Inflammatory macrophage treated with lipopolysaccharide for 4 hours (primary cell): Measurements from ENCODE around the gene TMPO.
"Not testable (repeated sequence)": the region's sequence is repeated elsewhere in the genome, so short reads cannot be mapped to it uniquely, and the experiment has no call there.

Experiments used
- DNase-seq: peaks from one replicate; pipeline ENCODE4 v3.0.0-alpha.2; 2020

Gene TMPO

GRCh38 chr12:98511806-98512205, 3.6 kb upstream of the TMPO start:
- DNase-seq = not testable (repeated sequence)

GRCh38 chr12:98513379-98514322, 1.7 kb upstream of the TMPO start:
- peak; percentile 60 for DNase-seq

- DNase-seq = no peak
These were observed 456 bp upstream of the TMPO start for GRCh38 chr12:98514982-98515286.

- DNase-seq = peak; percentile 93
These were observed 902 bp downstream of the TMPO start for GRCh38 chr12:98516111-98516873.

- no peak for DNase-seq
These were observed 4.0 kb downstream of the TMPO start for GRCh38 chr12:98519257-98519907.

- no peak for DNase-seq
These were observed 14.7 kb downstream of the TMPO start for GRCh38 chr12:98530068-98530467.

- peak; percentile 59 for DNase-seq
These were observed 17.4 kb downstream of the TMPO start for GRCh38 chr12:98532687-98533304.

GRCh38 chr12:98533723-98534251, 18.4 kb downstream of the TMPO start:
- DNase-seq = no peak

GRCh38 chr12:98538031-98538430, 22.6 kb downstream of the TMPO start:
- no peak for DNase-seq

GRCh38 chr12:98543701-98544100, 28.3 kb downstream of the TMPO start:
- DNase-seq = no peak

- no peak for DNase-seq
These were observed 29.4 kb downstream of the TMPO start for GRCh38 chr12:98544751-98545150.

- no peak for DNase-seq
These were observed 34.2 kb downstream of the TMPO start for GRCh38 chr12:98549371-98550110.

- DNase-seq = no peak
These were observed 36.4 kb downstream of the TMPO start for GRCh38 chr12:98551787-98552186.

- DNase-seq = not testable (repeated sequence)
These were observed 42.7 kb downstream of the TMPO start for GRCh38 chr12:98558097-98558496.

- no peak for DNase-seq
These were observed 44.3 kb downstream of the TMPO start for GRCh38 chr12:98559666-98560065.

- no peak for DNase-seq
These were observed 46.5 kb downstream of the TMPO start for GRCh38 chr12:98561846-98562245.

GRCh38 chr12:98572010-98572409, 56.6 kb downstream of the TMPO start:
- no peak for DNase-seq

GRCh38 chr12:98574110-98574509, 58.7 kb downstream of the TMPO start:
- DNase-seq = no peak

GRCh38 chr12:98575013-98575412, 59.6 kb downstream of the TMPO start:
- no peak for DNase-seq

- not testable (repeated sequence) for DNase-seq
These were observed 61.4 kb downstream of the TMPO start for GRCh38 chr12:98576795-98577194.

- no peak for DNase-seq
These were observed 63.0 kb downstream of the TMPO start for GRCh38 chr12:98578392-98578791.

GRCh38 chr12:98578821-98579220, 63.4 kb downstream of the TMPO start:
- no peak for DNase-seq
